ENCODE results near the gene MED4. TPM values are rescaled to one million over a fixed set of nuclear protein-coding genes. Genes with fewer than 3 reads are reported as not detected.

The MED4 gene
- total and polyA plus RNA-seq, 2 donors (not counting 1 experiment from before 2014, with no cell fraction given): 25.4 to 66.7 TPM

GRCh38 chr13:48118030-48118429 lies 23.1 kb upstream of the MED4 start:
- DNase-seq (ENCODE audit: low read depth in 2 of 2): no peak
- Histone ChIP-seq H2AFZ (ENCODE audit: low read length) (no peak overlapping the region), H3K4me2 (ENCODE audit: extremely low read depth, insufficient read depth, low read length) (no peak overlapping the region), H4K20me1 (ENCODE audit: control insufficient read depth, extremely low read depth, insufficient read depth, low read length) (no peaks in the 10 kb centered on the region), H3K27me3 (ENCODE audit: control insufficient read depth, insufficient read depth, low read length) (no peaks in the 10 kb centered on the region), H3K9ac (ENCODE audit: insufficient read depth, low read length) (no peak overlapping the region), H3K4me3 (replicated peaks in 1 of 4; ENCODE audit: control extremely low read depth in 1 of 4, insufficient read depth in 1 of 4, low read depth in 3 of 4, low read length in 4 of 4) (no peak overlapping the region), H3K79me2 (ENCODE audit: control insufficient read depth, insufficient read depth, low read length) (no peaks in the 10 kb centered on the region), H3K9me3 (ENCODE audit: control insufficient read depth, insufficient read depth, low read depth, low read length) (no peaks in the 10 kb centered on the region), H3K36me3 (ENCODE audit: control insufficient read depth, insufficient read depth, low read length) (no peaks in the 10 kb centered on the region), H3K4me1 (ENCODE audit: control insufficient read depth, extremely low read depth, insufficient read depth, low read length) (no peaks in the 10 kb centered on the region), H3K27ac (ENCODE audit: insufficient read depth, low read length) (no peak overlapping the region)
- no peak for TF ChIP-seq CTCF (conservative IDR thresholded peaks at IDR 0.05 in 1 of 2, IDR thresholded peaks at IDR 0.05 in 1 of 2; ENCODE audit: low read depth in 1 of 2, low read length in 2 of 2)
- no peak for TF ChIP-seq EZH2 (IDR thresholded peaks at IDR 0.05; ENCODE audit: low read length, missing control alignments)

GRCh38 chr13:48116808-48117207 lies 21.9 kb upstream of the MED4 start:
- TF ChIP-seq EZH2 (IDR thresholded peaks at IDR 0.05; ENCODE audit: low read length, missing control alignments) (no peak), CTCF (conservative IDR thresholded peaks at IDR 0.05 in 1 of 2, IDR thresholded peaks at IDR 0.05 in 1 of 2; ENCODE audit: low read depth in 1 of 2, low read length in 2 of 2) (no peak)
- Histone ChIP-seq H3K79me2 (ENCODE audit: control insufficient read depth, insufficient read depth, low read length) (no peaks in the 10 kb centered on the region), H3K36me3 (ENCODE audit: control insufficient read depth, insufficient read depth, low read length) (no peaks in the 10 kb centered on the region), H3K9me3 (ENCODE audit: control insufficient read depth, insufficient read depth, low read depth, low read length) (no peaks in the 10 kb centered on the region), H3K4me2 (ENCODE audit: extremely low read depth, insufficient read depth, low read length) (no peak overlapping the region), H4K20me1 (ENCODE audit: control insufficient read depth, extremely low read depth, insufficient read depth, low read length) (no peaks in the 10 kb centered on the region), H3K4me3 (replicated peaks in 1 of 4; ENCODE audit: control extremely low read depth in 1 of 4, insufficient read depth in 1 of 4, low read depth in 3 of 4, low read length in 4 of 4) (no peak overlapping the region), H3K9ac (ENCODE audit: insufficient read depth, low read length) (no peak overlapping the region), H2AFZ (ENCODE audit: low read length) (no peak overlapping the region), H3K4me1 (ENCODE audit: control insufficient read depth, extremely low read depth, insufficient read depth, low read length) (no peaks in the 10 kb centered on the region), H3K27ac (ENCODE audit: insufficient read depth, low read length) (no peak overlapping the region), H3K27me3 (ENCODE audit: control insufficient read depth, insufficient read depth, low read length) (no peaks in the 10 kb centered on the region)
- no peak for DNase-seq (ENCODE audit: low read depth in 2 of 2)

- no peak overlapping the region for H3K9ac ChIP-seq (ENCODE audit: insufficient read depth, low read length)
- H3K4me2 ChIP-seq (ENCODE audit: extremely low read depth, insufficient read depth, low read length): no peak overlapping the region
- DNase-seq (ENCODE audit: low read depth in 2 of 2): no peak
- H3K27ac ChIP-seq (ENCODE audit: insufficient read depth, low read length): no peak overlapping the region
- no peak overlapping the region for H3K4me3 ChIP-seq (replicated peaks in 1 of 4; ENCODE audit: control extremely low read depth in 1 of 4, insufficient read depth in 1 of 4, low read depth in 3 of 4, low read length in 4 of 4)
- H3K27me3 ChIP-seq (ENCODE audit: control insufficient read depth, insufficient read depth, low read length): no peaks in the 10 kb centered on the region
- H3K79me2 ChIP-seq (ENCODE audit: control insufficient read depth, insufficient read depth, low read length): no peaks in the 10 kb centered on the region
- H3K9me3 ChIP-seq (ENCODE audit: control insufficient read depth, insufficient read depth, low read depth, low read length): no peaks in the 10 kb centered on the region
- H4K20me1 ChIP-seq (ENCODE audit: control insufficient read depth, extremely low read depth, insufficient read depth, low read length): no peaks in the 10 kb centered on the region
- no peaks in the 10 kb centered on the region for H3K36me3 ChIP-seq (ENCODE audit: control insufficient read depth, insufficient read depth, low read length)
- H3K4me1 ChIP-seq (ENCODE audit: control insufficient read depth, extremely low read depth, insufficient read depth, low read length): no peaks in the 10 kb centered on the region
- H2AFZ ChIP-seq (ENCODE audit: low read length): no peak overlapping the region
- no peak for TF ChIP-seq CTCF (conservative IDR thresholded peaks at IDR 0.05 in 1 of 2, IDR thresholded peaks at IDR 0.05 in 1 of 2; ENCODE audit: low read depth in 1 of 2, low read length in 2 of 2)
- no peak for TF ChIP-seq EZH2 (IDR thresholded peaks at IDR 0.05; ENCODE audit: low read length, missing control alignments)
Measured at GRCh38 chr13:48113756-48114130, 18.8 kb upstream of the MED4 start.
